Tibial nerve (tissue), 4 donors: ENCODE data around the gene SEMA3A. TPM values are rescaled to one million over a fixed set of nuclear protein-coding genes. Genes with fewer than 3 reads are reported as not detected.

ENCODE experiments used
- DNase-seq, 2 donors: peaks; one replicate each; pipeline ENCODE4 v3.0.0-alpha.2; 2019; ENCODE audit warnings: low spot score in 2 of 2
- H3K27ac ChIP-seq, 4 donors: fragments of 200-600 bp; sonication (generic) in 3 of 4; one replicate each; pipeline ENCODE4 v1.5.1; 2017 to 2019; ENCODE audit warnings: mild to moderate bottlenecking in 1 of 4
- H3K27me3 ChIP-seq, 2 donors: fragments of 200-600 bp; sonication (generic) in 1 of 2; one replicate each; pipeline versions ENCODE4 v1.5.1 to v1.6.0; 2017 to 2019
- H3K36me3 ChIP-seq, 3 donors: fragments of 200-600 bp; sonication (generic); one replicate each; pipeline ENCODE4 v1.5.1; 2018 to 2019
- H3K4me1 ChIP-seq, 4 donors: fragments of 200-600 bp; sonication (generic) in 3 of 4; one replicate each; pipeline ENCODE4 v1.5.1; 2017 to 2019
- H3K4me3 ChIP-seq, 4 donors: fragments of 200-600 bp; sonication (generic) in 3 of 4; one replicate each; pipeline ENCODE4 v1.5.1; 2017 to 2019; ENCODE audit warnings: mild to moderate bottlenecking in 1 of 4, moderate library complexity in 1 of 4
- H3K9me3 ChIP-seq, 4 donors: fragments of 200-600 bp; sonication (generic) in 3 of 4; one replicate each; pipeline ENCODE4 v1.5.1; 2017 to 2019
- EP300 ChIP-seq, 2 donors: sonication (generic); formaldehyde crosslinking; IDR thresholded peaks; one replicate each; pipeline ENCODE4 v1.6.1; 2017; ENCODE audit warnings: antibody characterized with exemption in 2 of 2, mild to moderate bottlenecking in 1 of 2
- POLR2A ChIP-seq, 2 donors: fragments of 450-650 bp; IDR thresholded peaks; one replicate each; pipeline ENCODE4 v1.6.1; 2017; ENCODE audit warnings: antibody characterized with exemption in 2 of 2, mild to moderate bottlenecking in 2 of 2, moderate library complexity in 2 of 2
- WGBS, 2 donors: methylation state at CpG; one replicate each; pipeline ENCODE4 v1.1.5; 2018; 5-methylcytosine and 5-hydroxymethylcytosine counted together
- total RNA-seq, 4 donors: library from RNA; depleted of rRNA; stranded (reverse); fragments of >200 nt; gene quantifications; one replicate each; pipeline ENCODE4 v1.1.0, GENCODE V29; 2016
- TF ChIP-seq, protein P1 (sequence below), 5 experiments: fragments of 200-600 bp in 3 of 5; fragments of 450-650 bp in 2 of 5; sonication (generic) in 3 of 5; IDR thresholded peaks; one replicate each; pipeline ENCODE4 v1.5.1; 2016 to 2019; ENCODE audit warnings: antibody characterized with exemption in 5 of 5, mild to moderate bottlenecking in 3 of 5, moderate library complexity in 2 of 5

SEMA3A gene
- total RNA-seq, 4 donors from 2014 or later: 2.9 to 9.3 (median 6.8) TPM

DNA sequence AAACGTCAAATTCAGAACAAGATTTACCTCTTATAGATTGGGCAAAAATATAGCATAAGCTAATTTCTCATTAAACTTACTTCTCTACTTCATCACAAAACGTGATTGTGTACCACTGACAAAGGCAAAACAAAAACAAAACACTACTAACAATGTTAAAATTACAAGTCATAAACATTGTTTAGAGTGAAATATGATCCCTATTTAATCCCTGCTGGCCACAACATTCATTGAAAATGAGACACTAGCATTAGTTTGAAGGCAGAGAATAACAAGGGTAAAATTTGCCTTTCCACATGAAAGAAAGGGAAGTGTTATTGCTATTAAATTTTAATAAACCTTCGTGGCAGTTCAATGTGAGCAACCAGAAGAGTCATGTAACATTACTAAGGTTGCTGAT, 45.0 kb downstream of the SEMA3A start:
- Histone ChIP-seq H3K27me3 (no peaks in the 10 kb centered on the region), H3K4me3 (no peak overlapping the region), H3K36me3 (no peaks in the 10 kb centered on the region), H3K4me1 (no peaks in the 10 kb centered on the region), H3K27ac (no peak overlapping the region), H3K9me3 (no peaks in the 10 kb centered on the region)
- WGBS, 2 donors: 55 to 66% methylated on average over 3 of the region's 3 CpGs
- TF ChIP-seq, protein P1, sequence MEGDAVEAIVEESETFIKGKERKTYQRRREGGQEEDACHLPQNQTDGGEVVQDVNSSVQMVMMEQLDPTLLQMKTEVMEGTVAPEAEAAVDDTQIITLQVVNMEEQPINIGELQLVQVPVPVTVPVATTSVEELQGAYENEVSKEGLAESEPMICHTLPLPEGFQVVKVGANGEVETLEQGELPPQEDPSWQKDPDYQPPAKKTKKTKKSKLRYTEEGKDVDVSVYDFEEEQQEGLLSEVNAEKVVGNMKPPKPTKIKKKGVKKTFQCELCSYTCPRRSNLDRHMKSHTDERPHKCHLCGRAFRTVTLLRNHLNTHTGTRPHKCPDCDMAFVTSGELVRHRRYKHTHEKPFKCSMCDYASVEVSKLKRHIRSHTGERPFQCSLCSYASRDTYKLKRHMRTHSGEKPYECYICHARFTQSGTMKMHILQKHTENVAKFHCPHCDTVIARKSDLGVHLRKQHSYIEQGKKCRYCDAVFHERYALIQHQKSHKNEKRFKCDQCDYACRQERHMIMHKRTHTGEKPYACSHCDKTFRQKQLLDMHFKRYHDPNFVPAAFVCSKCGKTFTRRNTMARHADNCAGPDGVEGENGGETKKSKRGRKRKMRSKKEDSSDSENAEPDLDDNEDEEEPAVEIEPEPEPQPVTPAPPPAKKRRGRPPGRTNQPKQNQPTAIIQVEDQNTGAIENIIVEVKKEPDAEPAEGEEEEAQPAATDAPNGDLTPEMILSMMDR (IDR thresholded peaks at IDR 0.05): no peak
- no peak for DNase-seq

DNA sequence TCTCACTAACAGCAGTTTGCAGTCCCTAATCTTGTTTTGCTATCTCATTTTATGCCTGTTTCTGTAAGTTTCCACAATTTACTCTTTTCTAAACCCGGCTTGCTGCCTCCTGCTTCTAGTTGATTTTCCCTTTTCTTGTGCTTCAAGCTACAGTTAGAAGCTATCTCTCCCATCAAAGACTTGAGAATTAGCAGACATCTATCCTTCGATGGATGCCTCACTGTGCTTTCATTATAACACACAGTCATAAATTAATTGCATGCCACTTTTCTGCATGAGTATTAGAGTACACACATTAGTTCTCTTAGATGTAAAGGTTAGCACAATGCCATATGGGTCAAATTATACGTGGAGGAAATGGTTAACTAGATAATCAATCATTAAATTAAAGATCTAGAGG, 48.7 kb downstream of the SEMA3A start:
- H3K4me1 ChIP-seq: no peaks in the 10 kb centered on the region
- H3K36me3 ChIP-seq: no peaks in the 10 kb centered on the region
- WGBS, 2 donors: 65 to 67% methylated on average over 3 of the region's 3 CpGs
- H3K9me3 ChIP-seq: no peaks in the 10 kb centered on the region
- TF ChIP-seq POLR2A (IDR thresholded peaks at IDR 0.05): no peak
- TF ChIP-seq, protein P1 (IDR thresholded peaks at IDR 0.05): no peak
- TF ChIP-seq EP300 (IDR thresholded peaks at IDR 0.05): no peak
- no peak overlapping the region for H3K27ac ChIP-seq
- no peak overlapping the region for H3K4me3 ChIP-seq
- H3K27me3 ChIP-seq: no peaks in the 10 kb centered on the region
- DNase-seq: no peak

DNA sequence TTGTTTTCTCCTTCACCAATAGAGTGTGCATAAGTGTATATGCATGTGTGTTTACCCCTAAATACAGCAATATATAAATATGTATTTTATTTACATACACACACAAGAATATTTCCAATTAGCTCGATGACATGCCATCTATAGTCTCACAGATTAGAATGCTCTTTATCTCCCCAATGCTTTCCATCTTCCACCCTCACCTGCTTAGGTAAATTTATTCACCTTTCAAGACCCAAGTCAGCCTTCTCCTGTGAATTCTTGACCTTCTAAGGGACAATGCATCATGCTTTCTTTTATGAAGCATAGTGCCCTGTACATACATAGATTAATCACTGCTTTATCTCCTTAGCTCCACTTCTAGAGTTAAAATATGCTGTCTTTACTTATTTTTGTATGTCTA, 49.7 kb downstream of the SEMA3A start:
- TF ChIP-seq, protein P1 (IDR thresholded peaks at IDR 0.05): no peak
- TF ChIP-seq POLR2A (IDR thresholded peaks at IDR 0.05) (no peak), EP300 (IDR thresholded peaks at IDR 0.05) (no peak)
- no peak overlapping the region for H3K4me3 ChIP-seq
- no peaks in the 10 kb centered on the region for H3K4me1 ChIP-seq
- no peaks in the 10 kb centered on the region for H3K36me3 ChIP-seq
- H3K9me3 ChIP-seq: no peaks in the 10 kb centered on the region
- WGBS, 2 donors: 74 to 78% methylated on average over 1 of the region's 1 CpG
- no peak for DNase-seq
- no peak overlapping the region for H3K27ac ChIP-seq
- no peaks in the 10 kb centered on the region for H3K27me3 ChIP-seq

DNA sequence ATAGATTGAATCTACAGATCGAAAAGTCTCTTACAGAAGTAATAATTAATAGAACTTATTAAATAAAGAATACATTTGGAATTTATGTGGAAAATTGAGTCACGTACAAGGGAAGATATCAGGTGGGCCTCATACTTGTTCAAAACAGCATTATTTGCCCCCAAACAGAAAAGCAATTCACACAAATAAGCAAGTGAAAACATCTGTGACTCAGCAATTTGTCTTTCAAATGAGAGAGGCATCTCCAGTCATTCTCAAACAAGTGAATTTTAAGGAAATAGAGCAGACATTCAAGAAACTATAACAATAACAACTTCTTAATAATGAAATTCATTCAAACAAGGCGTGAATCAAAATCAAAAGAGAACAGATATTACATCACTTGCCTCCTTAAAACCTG, 50.1 kb downstream of the SEMA3A start:
- H3K27ac ChIP-seq: no peak overlapping the region
- TF ChIP-seq, protein P1 (IDR thresholded peaks at IDR 0.05): no peak
- TF ChIP-seq EP300 (IDR thresholded peaks at IDR 0.05) (no peak), POLR2A (IDR thresholded peaks at IDR 0.05) (no peak)
- no peaks in the 10 kb centered on the region for H3K4me1 ChIP-seq
- H3K9me3 ChIP-seq: no peaks in the 10 kb centered on the region
- no peaks in the 10 kb centered on the region for H3K27me3 ChIP-seq
- no peak overlapping the region for H3K4me3 ChIP-seq
- no peaks in the 10 kb centered on the region for H3K36me3 ChIP-seq
- 57 to 80% methylated on average over 3 of the region's 3 CpGs for WGBS, 2 donors
- no peak for DNase-seq

DNA sequence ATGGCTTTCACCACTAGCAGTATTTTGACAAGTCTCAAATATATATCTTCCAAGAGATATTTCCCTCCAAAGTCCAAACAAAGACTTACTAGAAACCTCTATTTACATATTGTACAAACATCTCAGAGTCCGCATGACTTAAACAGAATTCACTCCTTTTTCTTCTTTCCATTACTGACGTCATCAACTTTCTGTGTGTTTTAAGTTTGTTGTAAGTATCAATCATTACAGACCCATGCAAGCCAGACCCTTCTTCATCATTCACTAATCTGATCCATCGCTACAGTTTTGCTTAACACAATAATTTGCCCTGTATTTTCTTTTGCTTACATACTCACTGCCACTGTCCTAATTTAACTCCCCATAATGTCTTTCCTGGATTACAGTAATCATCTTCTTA, 51.9 kb downstream of the SEMA3A start:
- Histone ChIP-seq H3K4me3 (no peak overlapping the region), H3K36me3 (no peaks in the 10 kb centered on the region), H3K27me3 (no peaks in the 10 kb centered on the region), H3K27ac (no peak overlapping the region), H3K4me1 (no peaks in the 10 kb centered on the region), H3K9me3 (no peaks in the 10 kb centered on the region)
- no peak for DNase-seq
- TF ChIP-seq, protein P1 (IDR thresholded peaks at IDR 0.05): no peak
- TF ChIP-seq EP300 (IDR thresholded peaks at IDR 0.05) (no peak), POLR2A (IDR thresholded peaks at IDR 0.05) (no peak)
- WGBS, 2 donors: 82 to 89% methylated on average over 3 of the region's 3 CpGs
